ENCODE data around the gene BLMH. TPM values are rescaled to one million over a fixed set of nuclear protein-coding genes. Genes with fewer than 3 reads are reported as not detected.

BLMH gene, protein sequence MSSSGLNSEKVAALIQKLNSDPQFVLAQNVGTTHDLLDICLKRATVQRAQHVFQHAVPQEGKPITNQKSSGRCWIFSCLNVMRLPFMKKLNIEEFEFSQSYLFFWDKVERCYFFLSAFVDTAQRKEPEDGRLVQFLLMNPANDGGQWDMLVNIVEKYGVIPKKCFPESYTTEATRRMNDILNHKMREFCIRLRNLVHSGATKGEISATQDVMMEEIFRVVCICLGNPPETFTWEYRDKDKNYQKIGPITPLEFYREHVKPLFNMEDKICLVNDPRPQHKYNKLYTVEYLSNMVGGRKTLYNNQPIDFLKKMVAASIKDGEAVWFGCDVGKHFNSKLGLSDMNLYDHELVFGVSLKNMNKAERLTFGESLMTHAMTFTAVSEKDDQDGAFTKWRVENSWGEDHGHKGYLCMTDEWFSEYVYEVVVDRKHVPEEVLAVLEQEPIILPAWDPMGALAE
- 27.4 and 46.4 TPM in 2 replicates for total RNA-seq

DNA sequence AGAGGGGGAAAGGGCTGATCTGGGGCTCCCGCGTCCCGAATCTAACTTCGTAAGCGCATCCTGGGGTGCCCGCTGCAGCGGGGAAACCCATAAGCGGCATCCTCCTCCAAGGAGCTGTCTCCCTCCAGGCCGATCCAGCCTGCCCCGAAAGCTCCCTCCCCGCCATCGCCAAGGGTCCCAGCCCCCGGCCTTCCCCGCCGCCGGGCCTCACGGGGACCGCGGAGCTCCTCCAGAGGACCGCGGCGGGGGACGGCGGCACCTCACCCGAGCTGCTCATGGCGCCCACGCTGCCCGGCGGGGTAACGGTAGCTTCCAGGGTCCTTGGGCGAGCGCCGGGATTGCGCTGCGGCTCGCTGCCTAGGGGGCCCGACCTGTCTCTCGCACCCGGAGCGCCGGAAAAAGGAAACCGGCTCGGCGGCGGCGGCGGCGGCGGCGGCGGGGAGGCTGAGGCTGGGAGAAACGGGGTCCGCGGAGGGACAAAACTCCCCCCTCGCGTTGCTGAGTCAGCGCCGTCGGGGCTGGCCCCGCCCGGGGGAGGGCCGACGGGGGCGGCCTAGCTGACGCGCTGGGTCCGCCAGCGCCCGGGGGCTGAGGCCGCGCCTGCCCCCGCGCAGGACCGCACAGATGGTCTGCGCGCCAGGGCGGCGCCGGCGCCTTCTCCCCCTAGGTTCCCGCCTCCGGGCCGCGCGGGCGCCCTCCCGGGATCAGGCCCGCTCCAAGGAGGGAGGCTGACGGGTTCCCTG is at the start of gene BLMH:
Gene BLMH, minus strand, starts transcription at position 402 of the 743 bp plus-strand sequence. Its CDS starts 125 bp downstream, at position 277.
- DNase-seq (ENCODE audit: extremely low read depth, low read depth, low spot score) = no peak

DNA sequence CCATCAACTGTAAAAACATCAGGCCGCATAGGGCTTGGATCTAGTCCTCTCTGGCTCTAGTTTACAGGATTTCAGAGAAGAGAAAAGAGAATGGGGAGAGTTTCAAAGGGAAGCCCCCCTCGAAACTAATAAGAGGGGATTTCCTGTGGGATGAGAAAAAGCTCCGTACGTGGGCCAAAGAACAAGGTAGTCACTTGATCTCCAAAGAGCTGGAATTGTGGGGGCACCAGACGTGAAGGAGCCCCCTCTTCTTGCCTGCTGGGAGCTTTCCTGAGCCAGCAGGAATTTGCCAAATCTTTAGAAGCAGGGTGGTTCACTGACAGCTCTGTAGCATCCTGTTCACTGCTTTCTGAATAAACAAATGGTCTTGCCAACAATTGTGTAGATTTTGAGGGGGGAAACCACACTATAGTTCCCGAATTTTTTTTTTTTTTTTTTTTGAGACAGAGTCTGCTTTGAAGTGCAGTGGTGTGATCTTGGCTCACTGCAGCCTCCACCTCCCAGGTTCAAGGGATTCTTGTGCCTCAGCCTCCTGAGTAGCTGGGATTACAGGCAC is 49.1 kb upstream of the BLMH start:
- no peak for DNase-seq (ENCODE audit: extremely low read depth, low read depth, low spot score)

DNA sequence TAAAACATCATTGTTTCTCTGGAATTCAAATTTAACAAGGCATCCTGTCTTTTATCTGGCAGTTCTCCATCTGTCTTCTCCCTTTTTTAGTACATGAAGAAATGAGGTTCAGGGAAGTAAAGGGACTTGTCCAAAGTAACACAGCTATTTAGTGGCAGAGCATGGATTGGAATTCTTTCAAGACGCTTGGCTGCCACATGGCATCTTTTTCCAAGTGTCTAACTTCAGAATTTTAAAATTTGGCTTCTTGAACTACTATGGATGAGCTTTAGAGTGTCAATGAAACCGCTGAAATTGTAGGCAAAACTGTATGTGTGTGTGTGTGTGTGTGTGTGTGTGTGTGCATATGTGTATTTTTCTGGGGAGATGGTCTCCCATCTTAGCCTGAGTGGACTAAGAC is 47.3 kb upstream of the BLMH start:
- DNase-seq (ENCODE audit: extremely low read depth, low read depth, low spot score) = no peak

DNA sequence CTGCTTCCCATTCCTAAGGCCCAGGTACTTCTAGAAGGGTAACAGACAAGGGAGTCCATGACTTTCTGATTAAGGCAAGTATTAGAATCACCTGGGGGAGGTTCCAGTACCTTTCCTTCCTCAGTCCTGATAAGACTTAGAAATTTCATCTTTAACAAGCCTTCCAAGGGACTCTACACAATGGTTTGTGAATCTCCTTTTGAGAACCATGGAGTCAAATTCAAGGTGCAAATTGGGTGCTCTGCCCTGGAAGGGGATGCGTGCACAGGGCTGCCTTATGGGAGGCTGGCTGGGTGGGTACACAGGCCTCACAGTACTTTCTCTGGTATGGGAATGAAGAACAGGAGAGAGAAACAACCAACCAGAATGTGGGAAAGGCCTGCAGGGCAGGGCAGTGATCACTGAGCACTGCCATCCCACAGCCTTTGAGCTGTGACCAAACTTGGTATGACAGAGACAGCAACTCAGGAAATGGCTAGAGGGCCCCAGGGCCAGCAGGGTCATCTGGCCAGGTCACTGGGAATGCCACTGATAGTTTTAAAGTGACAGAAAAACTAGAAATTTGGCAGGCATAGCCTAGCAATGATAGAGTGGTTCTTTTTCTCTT is 45.8 kb upstream of the BLMH start:
- no peak for DNase-seq (ENCODE audit: extremely low read depth, low read depth, low spot score)

DNA sequence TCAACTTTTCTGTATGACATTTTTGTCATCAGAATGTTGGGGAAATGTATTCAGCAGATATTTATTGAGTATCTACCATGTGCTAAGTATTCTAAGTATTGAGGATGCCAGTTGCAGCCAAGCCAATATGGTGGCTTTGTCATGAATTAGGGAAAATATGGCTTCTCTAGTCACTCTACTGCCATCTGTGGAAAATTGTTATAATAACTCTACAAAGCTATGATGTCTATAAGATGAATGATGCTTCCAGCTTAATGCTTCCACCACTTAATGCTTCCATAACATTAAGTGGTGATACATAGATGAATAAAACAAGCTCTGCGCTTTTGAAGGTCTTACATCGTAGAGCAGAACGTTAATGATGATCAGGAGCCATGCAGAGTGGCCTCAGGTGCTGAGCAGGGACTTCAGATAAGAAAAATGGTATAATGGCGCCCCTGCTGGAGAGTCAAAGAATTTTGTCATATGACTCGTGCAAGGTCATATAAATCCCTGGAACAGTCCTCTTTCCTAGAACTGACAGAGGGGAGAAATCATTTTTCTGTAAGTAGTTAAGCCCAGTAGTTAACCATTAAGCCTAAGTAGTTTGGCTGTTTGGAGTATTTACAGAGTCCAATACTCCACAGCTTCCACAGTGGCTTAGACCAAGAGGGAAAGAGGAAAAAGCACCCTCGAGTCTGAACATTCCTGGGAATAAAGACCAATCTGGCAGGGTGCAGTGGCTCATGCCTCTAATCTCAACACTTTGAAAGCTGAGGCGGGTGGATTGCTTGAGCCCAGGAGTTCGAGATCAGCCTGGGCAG is 44.8 kb upstream of the BLMH start:
- no peak for DNase-seq (ENCODE audit: extremely low read depth, low read depth, low spot score)

DNA sequence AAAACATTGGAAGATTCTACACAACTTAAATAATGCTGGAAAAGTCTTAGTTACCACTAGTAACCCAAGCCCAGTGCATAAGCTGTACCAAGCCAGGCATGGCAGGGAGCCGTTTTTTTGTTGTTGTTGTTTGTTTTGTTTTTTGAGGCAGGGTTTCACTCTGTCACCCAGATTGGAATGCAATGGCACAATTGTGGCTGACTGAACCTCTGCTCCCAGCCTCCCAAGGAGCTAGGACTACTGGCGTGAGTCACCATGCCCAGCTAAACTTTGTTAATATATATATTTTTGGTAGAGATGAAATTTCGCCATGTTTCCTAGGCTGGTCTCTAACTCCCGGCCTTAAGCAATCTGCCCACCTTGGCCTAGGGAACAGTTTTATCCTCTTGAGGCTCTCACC is 42.7 kb upstream of the BLMH start:
- no peak for DNase-seq (ENCODE audit: extremely low read depth, low read depth, low spot score)

DNA sequence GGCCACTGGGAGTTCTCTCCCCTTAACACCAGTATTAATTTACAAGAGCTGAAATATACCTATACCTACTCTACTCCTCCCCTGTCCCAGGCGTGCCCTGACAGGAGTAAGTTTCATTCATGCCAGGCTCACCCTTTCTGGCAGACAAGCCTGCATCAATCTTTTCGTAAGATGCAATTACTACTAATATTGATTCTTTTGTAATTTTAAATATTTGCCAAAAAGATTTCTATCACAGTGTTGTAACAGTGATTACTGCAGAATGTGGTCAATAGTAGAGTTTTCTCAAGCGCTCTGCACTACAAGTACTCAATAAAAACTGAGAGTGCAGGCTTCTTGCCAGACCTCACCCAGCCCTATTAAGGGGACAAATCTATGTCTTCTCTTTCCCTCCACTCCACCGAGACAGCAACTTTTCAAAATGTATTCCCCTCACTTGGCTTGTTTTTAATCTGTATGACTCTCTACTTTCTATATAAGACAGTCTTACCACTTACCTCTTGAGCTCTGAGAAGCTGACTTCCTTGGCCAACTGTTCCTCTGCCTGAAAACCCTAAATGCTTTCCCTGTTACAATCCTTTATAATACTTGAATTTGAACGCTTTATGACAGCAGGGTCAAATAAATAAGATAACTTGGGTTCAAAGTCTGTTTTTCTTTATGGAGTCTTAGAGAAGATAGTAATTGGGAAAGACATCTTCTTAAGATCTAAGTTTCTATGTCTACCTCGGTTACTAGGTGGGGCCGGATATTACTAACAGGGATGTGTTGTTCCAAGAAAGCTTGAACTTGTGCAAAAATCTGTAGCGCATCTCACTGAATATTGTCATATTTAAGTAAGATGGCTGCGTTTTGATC is 42.0 kb upstream of the BLMH start, which contains the start of gene TMIGD1:
Gene TMIGD1, minus strand, starts transcription at position 555 of the 858 bp plus-strand sequence. CDS start 1,924 bp downstream, outside the sequence.
- no peak for DNase-seq (ENCODE audit: extremely low read depth, low read depth, low spot score)

DNA sequence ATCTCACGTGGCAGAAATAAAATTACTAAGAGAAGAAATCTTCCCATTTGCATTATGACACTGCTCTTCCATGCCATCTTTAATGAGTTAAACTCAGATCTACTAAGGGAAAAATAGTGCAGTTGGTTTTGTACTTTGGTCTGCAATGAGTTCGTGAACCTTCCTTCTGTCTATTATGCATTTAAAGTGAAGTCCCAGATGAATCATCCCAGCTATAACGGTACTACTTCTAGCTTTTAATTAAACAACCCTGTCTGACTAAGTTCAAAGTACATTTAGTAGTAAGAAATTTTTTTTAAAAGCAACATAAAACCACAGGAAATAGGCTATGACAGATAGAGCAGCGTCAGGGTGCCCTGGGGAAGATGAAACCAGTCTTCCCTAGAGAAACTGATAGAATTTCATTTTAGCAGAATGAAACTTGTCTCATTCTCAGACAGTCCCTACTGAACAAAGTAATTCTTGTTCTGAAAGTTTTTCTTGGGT is 40.4 kb upstream of the BLMH start:
- DNase-seq (ENCODE audit: extremely low read depth, low read depth, low spot score) = no peak

DNA sequence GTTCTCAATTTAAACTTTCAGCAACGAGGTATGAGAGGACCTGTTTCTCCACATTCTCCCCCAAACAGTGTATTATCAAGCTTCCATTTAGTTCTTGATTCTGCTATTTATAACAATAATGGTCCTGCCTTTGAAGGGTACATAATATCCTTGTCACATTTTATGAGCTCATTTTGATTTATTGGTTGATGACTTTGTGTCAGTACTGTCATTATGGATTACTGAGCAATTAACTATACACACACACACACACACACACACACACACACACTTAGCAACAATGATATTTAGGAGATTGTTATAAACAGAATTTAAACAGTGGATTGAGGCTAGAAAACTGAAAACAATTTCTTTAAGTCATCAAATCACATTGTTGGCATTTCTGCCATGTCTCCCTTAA is 35.1 kb upstream of the BLMH start:
- no peak for DNase-seq (ENCODE audit: extremely low read depth, low read depth, low spot score)

DNA sequence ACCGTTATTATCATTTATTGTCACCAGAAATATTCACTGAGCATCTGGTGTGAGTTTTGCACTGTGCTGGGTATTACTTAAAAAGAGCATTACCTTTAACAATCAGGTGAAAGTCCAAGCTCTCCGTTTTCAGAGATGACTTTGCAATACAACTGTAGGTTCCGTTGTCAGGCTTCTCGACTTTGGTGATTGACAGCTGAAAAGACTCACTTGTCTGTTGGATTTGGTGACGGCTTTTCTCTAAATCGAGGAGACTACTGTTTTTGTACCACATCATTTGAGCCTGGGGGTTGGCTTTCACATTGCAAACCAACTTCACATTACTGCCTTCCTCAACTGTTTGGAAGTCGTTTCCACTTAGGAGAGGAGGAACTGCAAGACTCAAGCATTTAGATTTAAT is 33.0 kb upstream of the BLMH start:
- DNase-seq (ENCODE audit: extremely low read depth, low read depth, low spot score) = no peak

DNA sequence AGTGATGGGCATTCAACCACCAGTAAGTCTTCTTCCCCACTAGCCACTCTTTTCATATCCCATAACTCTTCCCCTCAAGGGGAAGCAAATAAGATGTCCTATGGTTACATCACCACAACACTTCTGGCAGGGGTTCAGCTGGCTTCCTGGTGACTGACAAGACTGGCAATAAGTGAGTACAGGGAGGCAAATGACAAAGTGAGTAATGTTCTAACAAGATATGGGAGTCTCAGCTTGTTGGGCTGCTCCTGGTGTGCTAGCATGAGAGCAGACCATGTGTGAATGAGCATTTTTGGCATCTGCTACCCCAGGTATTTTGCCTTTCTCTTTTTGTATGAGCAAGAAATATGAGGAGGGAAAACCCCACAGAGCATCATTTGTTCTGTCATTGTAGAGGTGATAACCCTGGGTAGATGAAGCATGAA is 32.2 kb upstream of the BLMH start:
- DNase-seq (ENCODE audit: extremely low read depth, low read depth, low spot score) = no peak

DNA sequence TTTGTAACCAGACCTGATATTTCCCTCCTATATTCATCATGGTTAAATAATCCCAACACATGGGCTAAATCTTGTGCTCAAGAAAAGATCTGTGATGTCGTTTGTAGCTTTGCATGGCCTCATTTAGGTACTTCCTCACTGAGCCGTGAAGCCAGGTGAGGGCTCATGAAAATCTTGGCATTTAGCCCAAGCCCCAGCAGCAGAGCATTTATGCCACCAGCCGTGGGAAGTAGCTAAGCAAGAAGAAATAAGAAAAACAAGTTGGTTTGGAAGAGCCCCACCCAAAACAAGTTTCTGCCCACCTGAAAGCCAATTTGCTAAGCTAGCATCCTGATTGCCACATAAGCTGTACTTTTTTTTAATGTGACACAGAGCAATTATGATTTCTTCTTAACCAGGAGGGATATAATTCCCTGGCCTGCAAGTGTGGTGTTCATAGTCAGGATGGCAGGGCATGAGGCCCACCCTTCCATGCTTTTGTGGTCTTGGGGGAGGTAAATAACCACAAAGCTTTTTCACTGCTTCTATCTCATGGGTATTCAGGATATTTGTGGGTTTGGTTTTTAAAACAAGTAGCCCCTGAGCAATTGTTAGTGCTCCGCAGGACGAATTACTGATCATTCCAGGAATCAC is 31.6 kb upstream of the BLMH start:
- DNase-seq (ENCODE audit: extremely low read depth, low read depth, low spot score) = no peak

DNA sequence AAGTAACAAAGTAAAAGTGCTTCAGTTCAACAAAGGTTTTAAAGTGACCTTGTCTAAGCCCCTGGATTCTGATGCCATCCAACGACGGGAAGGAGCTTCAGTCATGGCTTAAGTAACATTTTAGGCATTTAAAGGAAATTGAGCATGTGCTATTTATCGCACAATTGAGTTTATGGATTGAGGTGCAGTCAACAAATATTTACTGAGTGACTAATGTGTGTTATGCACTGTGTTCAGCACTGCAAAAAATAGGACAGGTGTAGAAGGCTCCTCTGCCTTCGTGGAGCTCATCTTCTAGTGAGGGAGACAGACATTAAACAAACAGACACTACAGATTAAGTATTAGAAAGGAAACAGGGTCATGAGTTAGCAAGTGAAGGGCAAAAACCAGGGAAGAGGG is 29.6 kb upstream of the BLMH start:
- no peak for DNase-seq (ENCODE audit: extremely low read depth, low read depth, low spot score)

DNA sequence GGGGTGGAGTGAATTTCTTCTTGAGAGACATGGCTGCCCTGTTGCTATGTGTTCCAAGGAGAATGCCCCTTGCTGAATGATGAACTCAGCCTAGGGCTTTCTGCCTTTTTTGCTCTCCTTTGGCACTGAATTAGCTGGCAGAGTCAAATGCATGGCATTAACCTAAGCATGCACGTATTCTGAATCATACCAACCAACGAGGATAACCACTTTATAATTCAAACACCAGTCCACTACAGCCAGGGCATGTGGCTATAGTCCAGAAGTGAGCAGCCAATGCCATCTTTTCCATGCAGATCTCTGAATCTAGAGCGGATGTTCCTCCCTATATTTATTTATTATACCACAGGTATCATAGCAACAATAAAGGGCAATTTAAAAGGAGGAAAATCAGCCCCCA is 26.4 kb upstream of the BLMH start:
- DNase-seq (ENCODE audit: extremely low read depth, low read depth, low spot score) = no peak

DNA sequence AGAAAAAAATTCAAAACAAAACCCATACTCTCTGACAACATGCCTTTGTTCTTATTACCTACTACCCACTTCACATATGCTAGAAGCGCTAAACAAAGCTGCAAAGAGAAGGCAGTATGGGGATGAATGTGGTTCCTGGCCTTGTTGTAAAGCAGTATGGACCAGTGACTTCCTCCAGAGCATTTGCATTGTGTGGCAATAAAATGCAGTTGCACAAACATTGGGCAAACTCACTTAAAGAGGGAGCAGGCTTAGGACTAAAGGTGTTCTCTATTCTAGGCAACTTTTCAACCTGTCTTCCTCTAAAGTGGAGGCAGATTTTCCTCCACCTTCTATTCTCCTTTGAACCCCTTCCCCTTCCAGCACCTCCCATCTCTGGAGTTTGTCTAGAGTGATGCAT is 25.0 kb upstream of the BLMH start:
- DNase-seq (ENCODE audit: extremely low read depth, low read depth, low spot score) = no peak

DNA sequence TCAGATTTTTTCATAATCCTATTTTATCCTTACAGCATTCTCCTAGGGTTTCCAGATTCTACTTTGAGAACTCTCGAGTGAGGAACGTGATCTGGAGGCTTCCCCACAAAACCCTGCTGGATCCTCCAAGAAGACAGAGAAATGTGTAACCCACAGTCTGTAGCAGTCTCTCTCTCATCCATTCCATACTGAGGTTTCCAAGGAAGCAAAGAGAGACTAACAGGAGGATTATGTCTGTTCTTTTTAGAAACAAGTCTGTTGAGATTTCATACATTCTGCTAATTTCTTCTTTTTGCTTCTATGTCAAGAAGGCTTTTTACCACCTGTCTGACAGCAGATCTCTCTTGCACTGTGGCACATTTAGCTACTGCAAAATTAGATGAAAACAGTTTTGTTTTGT is 23.4 kb upstream of the BLMH start:
- no peak for DNase-seq (ENCODE audit: extremely low read depth, low read depth, low spot score)

DNA sequence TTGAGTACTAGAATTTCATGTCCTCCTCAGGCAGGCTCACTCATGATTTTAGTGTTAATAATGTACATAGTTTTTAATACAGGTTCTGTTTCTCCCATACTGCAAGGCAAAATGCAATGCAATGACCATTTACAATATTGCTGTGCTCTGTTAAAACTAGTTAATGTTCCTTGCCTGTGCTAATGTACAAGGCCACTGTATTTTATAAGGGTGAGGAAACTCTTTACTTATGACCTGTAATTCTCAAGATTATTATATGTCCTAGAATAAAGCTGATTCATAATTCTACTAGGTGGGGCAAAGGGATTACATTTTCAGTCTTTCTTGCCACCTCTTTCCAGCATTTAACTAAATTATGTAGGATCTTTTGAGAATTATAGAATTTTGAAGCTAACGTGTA is 22.7 kb upstream of the BLMH start:
- no peak for DNase-seq (ENCODE audit: extremely low read depth, low read depth, low spot score)

DNA sequence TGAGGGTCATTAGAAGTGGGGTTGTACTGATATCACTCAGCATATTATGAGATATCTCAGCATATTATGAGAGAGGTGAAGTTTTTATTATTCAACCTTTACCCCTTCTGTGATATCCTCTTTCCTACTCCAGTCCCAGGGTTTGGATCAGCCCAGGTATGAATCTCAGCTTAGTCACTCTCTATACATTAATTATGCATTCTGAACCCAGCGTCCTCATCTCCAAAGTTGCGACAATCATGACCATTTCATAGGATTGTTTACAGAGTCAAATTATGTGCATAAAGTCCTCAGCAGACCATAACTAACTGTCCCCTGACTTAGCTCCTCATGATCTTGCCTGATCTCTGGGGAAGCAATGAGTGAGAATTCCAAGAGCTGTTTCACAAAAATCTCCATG is 20.5 kb upstream of the BLMH start:
- no peak for DNase-seq (ENCODE audit: extremely low read depth, low read depth, low spot score)

DNA sequence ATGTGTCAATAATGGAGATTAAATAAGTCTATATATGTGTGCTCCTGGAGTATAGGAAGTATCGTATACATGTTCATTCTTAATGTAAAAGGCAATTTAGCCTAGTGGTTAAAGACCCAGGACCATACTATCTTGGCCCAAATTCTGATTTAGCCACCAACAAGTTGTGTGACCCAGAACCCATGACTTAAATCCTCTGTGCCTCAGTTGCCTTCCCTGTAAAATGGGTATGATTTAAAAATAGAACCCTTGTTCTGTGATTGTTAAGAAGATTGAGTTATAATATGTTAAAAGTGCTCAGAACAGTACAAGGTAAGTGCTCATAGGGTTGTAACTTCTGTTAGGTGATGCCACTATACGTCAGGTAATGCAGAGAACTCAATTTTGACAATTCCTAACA is 18.8 kb upstream of the BLMH start:
- no peak for DNase-seq (ENCODE audit: extremely low read depth, low read depth, low spot score)
